SK-N-SH treated with all-trans-retinoic acid at 6 μM for 48 hours (cell line): Measurements from ENCODE around the gene GRAP2.

Experiments
- ATAC-seq: fragments of 200-7000 bp; cut with Tn5 transposase; 3 replicates; pipeline ENCODE4 v1.9.1; 2020; ENCODE audit warnings: mild to moderate bottlenecking, moderate library complexity
- ARNTL ChIP-seq: fragments of 450-650 bp; formaldehyde crosslinking; IDR thresholded peaks from 2 replicates; pipeline ENCODE4 v1.5.0; 2020; ENCODE audit warnings: low read depth, mild to moderate bottlenecking, moderate library complexity, borderline replicate concordance
- BACH2 ChIP-seq: fragments of 250-450 bp; sonication (Bioruptor Pico); IDR thresholded peaks from 2 replicates; pipeline ENCODE4 v1.9.0; 2021; ENCODE audit warnings: mild to moderate bottlenecking, borderline replicate concordance
- CSDC2 ChIP-seq: fragments of 250-450 bp; sonication (Bioruptor Pico); IDR thresholded peaks from 2 replicates; pipeline ENCODE4 v1.5.0; 2020; ENCODE audit warnings: mild to moderate bottlenecking, moderate library complexity
- ESRRG ChIP-seq: fragments of 250-450 bp; sonication (Bioruptor Pico); IDR thresholded peaks from 2 replicates; pipeline ENCODE4 v1.6.1; 2021; ENCODE audit warnings: mild to moderate bottlenecking
- GLIS3 ChIP-seq: fragments of 250-450 bp; sonication (Bioruptor Pico); IDR thresholded peaks from 2 replicates; pipeline ENCODE4 v1.5.0; 2020; ENCODE audit warnings: mild to moderate bottlenecking, moderate library complexity
- ISL1 ChIP-seq: fragments of 250-450 bp; sonication (Bioruptor Pico); IDR thresholded peaks from 2 replicates; pipeline ENCODE4 v2.1.2; 2022; ENCODE audit warnings: mild to moderate bottlenecking, moderate library complexity
- OSR1 ChIP-seq: fragments of 250-450 bp; sonication (Bioruptor Pico); IDR thresholded peaks from 2 replicates; pipeline ENCODE4 v1.8.0; 2022; ENCODE audit warnings: moderate library complexity, mild to moderate bottlenecking, inconsistent platforms
- PPARA ChIP-seq: fragments of 250-450 bp; sonication (Bioruptor Pico); IDR thresholded peaks from 2 replicates; pipeline ENCODE4 v1.5.0; 2020; ENCODE audit warnings: mild to moderate bottlenecking, borderline replicate concordance
- RARB ChIP-seq: fragments of 250-450 bp; sonication (Bioruptor Pico); IDR thresholded peaks from 2 replicates; pipeline ENCODE4 v1.8.0; 2021; ENCODE audit warnings: mild to moderate bottlenecking, moderate library complexity
- SNAI2 ChIP-seq: fragments of 250-450 bp; sonication (Bioruptor Pico); IDR thresholded peaks from 2 replicates; pipeline ENCODE4 v1.5.0; 2020; ENCODE audit warnings: mild to moderate bottlenecking, moderate library complexity
- TCF4 ChIP-seq: fragments of 250-450 bp; sonication (Bioruptor Pico); IDR thresholded peaks from 2 replicates; pipeline ENCODE4 v1.8.0; 2021; ENCODE audit warnings: mild to moderate bottlenecking, moderate library complexity, borderline replicate concordance
- TOX ChIP-seq: fragments of 250-450 bp; sonication (Bioruptor Pico); IDR thresholded peaks from 2 replicates; pipeline ENCODE4 v1.8.0; 2021; ENCODE audit warnings: mild to moderate bottlenecking, moderate library complexity, borderline replicate concordance
- ZFP3 ChIP-seq: fragments of 250-450 bp; sonication (Bioruptor Pico); IDR thresholded peaks from 2 replicates; pipeline ENCODE4 v1.5.0; 2020; ENCODE audit warnings: mild to moderate bottlenecking, moderate library complexity
- ZNF70 ChIP-seq: fragments of 450-650 bp; formaldehyde crosslinking; IDR thresholded peaks from 2 replicates; pipeline ENCODE4 v1.5.0; 2020; ENCODE audit warnings: mild to moderate bottlenecking, moderate library complexity
- ZNF8 ChIP-seq: fragments of 450-650 bp; formaldehyde crosslinking; IDR thresholded peaks from 2 replicates; pipeline ENCODE4 v1.5.0; 2020; ENCODE audit warnings: mild to moderate bottlenecking, moderate library complexity
- TF ChIP-seq, protein P1 (sequence below): fragments of 250-450 bp; sonication (Bioruptor Pico); IDR thresholded peaks from 2 replicates; pipeline ENCODE4 v1.8.0; 2021; ENCODE audit warnings: low read depth, mild to moderate bottlenecking, moderate library complexity, borderline replicate concordance
- TF ChIP-seq, protein P2 (sequence below): fragments of 250-450 bp; sonication (Bioruptor Pico); IDR thresholded peaks from 2 replicates; pipeline ENCODE4 v1.5.1; 2021; ENCODE audit warnings: mild to moderate bottlenecking, moderate library complexity
- TF ChIP-seq, protein P3 (sequence below): fragments of 250-450 bp; sonication (Bioruptor Pico); IDR thresholded peaks from 2 replicates; pipeline ENCODE4 v1.5.0; 2020; ENCODE audit warnings: mild to moderate bottlenecking, moderate library complexity
- TF ChIP-seq, protein P4 (sequence below): fragments of 250-450 bp; sonication (Bioruptor Pico); IDR thresholded peaks from 2 replicates; pipeline ENCODE4 v1.5.1; 2020; ENCODE audit warnings: low read depth, mild to moderate bottlenecking, moderate library complexity
- TF ChIP-seq, protein P5 (sequence below): fragments of 250-450 bp; sonication (Bioruptor Pico); IDR thresholded peaks from 2 replicates; pipeline ENCODE4 v1.8.0; 2020; ENCODE audit warnings: mild to moderate bottlenecking, moderate library complexity, borderline replicate concordance

Gene GRAP2

DNA sequence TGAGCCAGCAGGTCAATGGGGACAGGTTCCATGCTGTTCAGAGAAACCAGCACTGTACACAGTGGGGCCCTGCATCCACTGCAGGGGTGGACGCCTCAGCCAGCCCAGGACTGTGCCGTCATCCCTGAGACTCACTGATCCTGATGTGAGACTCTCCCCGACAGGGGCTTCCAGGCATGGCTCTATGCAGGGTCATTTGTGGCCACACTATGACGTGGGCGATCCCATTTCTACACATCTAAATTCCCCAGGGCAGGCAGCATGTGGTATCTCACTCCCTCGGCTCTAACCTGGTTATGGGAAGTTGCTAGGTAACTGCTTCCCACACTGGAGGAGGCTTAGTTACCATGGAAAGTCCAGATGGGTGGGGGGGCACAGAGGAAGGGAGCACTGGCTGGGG lies 79.7 kb downstream of the GRAP2 start:
- no peak for ATAC-seq
- TF ChIP-seq, protein P1, sequence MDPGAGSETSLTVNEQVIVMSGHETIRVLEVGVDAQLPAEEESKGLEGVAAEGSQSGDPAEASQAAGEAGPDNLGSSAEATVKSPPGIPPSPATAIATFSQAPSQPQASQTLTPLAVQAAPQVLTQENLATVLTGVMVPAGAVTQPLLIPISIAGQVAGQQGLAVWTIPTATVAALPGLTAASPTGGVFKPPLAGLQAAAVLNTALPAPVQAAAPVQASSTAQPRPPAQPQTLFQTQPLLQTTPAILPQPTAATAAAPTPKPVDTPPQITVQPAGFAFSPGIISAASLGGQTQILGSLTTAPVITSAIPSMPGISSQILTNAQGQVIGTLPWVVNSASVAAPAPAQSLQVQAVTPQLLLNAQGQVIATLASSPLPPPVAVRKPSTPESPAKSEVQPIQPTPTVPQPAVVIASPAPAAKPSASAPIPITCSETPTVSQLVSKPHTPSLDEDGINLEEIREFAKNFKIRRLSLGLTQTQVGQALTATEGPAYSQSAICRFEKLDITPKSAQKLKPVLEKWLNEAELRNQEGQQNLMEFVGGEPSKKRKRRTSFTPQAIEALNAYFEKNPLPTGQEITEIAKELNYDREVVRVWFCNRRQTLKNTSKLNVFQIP (CRISPR knock-in tag) = no peak
- no peak for TF ChIP-seq CSDC2
- TF ChIP-seq ARNTL (CRISPR knock-in tag) = no peak
- TF ChIP-seq ESRRG = no peak
- TF ChIP-seq, protein P2, sequence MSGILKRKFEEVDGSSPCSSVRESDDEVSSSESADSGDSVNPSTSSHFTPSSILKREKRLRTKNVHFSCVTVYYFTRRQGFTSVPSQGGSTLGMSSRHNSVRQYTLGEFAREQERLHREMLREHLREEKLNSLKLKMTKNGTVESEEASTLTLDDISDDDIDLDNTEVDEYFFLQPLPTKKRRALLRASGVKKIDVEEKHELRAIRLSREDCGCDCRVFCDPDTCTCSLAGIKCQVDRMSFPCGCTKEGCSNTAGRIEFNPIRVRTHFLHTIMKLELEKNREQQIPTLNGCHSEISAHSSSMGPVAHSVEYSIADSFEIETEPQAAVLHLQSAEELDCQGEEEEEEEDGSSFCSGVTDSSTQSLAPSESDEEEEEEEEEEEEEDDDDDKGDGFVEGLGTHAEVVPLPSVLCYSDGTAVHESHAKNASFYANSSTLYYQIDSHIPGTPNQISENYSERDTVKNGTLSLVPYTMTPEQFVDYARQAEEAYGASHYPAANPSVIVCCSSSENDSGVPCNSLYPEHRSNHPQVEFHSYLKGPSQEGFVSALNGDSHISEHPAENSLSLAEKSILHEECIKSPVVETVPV (CRISPR knock-in tag) = no peak
- TF ChIP-seq, protein P3, sequence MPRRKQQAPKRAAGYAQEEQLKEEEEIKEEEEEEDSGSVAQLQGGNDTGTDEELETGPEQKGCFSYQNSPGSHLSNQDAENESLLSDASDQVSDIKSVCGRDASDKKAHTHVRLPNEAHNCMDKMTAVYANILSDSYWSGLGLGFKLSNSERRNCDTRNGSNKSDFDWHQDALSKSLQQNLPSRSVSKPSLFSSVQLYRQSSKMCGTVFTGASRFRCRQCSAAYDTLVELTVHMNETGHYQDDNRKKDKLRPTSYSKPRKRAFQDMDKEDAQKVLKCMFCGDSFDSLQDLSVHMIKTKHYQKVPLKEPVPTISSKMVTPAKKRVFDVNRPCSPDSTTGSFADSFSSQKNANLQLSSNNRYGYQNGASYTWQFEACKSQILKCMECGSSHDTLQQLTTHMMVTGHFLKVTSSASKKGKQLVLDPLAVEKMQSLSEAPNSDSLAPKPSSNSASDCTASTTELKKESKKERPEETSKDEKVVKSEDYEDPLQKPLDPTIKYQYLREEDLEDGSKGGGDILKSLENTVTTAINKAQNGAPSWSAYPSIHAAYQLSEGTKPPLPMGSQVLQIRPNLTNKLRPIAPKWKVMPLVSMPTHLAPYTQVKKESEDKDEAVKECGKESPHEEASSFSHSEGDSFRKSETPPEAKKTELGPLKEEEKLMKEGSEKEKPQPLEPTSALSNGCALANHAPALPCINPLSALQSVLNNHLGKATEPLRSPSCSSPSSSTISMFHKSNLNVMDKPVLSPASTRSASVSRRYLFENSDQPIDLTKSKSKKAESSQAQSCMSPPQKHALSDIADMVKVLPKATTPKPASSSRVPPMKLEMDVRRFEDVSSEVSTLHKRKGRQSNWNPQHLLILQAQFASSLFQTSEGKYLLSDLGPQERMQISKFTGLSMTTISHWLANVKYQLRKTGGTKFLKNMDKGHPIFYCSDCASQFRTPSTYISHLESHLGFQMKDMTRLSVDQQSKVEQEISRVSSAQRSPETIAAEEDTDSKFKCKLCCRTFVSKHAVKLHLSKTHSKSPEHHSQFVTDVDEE (CRISPR knock-in tag) = no peak
- no peak for TF ChIP-seq ISL1
- no peak for TF ChIP-seq RARB (CRISPR knock-in tag)
- TF ChIP-seq SNAI2 = no peak
- no peak for TF ChIP-seq OSR1
- no peak for TF ChIP-seq GLIS3
- TF ChIP-seq, protein P4, sequence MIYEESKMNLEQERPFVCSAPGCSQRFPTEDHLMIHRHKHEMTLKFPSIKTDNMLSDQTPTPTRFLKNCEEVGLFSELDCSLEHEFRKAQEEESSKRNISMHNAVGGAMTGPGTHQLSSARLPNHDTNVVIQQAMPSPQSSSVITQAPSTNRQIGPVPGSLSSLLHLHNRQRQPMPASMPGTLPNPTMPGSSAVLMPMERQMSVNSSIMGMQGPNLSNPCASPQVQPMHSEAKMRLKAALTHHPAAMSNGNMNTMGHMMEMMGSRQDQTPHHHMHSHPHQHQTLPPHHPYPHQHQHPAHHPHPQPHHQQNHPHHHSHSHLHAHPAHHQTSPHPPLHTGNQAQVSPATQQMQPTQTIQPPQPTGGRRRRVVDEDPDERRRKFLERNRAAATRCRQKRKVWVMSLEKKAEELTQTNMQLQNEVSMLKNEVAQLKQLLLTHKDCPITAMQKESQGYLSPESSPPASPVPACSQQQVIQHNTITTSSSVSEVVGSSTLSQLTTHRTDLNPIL (CRISPR knock-in tag) = no peak
- TF ChIP-seq ZNF70 = no peak
- TF ChIP-seq, protein P5, sequence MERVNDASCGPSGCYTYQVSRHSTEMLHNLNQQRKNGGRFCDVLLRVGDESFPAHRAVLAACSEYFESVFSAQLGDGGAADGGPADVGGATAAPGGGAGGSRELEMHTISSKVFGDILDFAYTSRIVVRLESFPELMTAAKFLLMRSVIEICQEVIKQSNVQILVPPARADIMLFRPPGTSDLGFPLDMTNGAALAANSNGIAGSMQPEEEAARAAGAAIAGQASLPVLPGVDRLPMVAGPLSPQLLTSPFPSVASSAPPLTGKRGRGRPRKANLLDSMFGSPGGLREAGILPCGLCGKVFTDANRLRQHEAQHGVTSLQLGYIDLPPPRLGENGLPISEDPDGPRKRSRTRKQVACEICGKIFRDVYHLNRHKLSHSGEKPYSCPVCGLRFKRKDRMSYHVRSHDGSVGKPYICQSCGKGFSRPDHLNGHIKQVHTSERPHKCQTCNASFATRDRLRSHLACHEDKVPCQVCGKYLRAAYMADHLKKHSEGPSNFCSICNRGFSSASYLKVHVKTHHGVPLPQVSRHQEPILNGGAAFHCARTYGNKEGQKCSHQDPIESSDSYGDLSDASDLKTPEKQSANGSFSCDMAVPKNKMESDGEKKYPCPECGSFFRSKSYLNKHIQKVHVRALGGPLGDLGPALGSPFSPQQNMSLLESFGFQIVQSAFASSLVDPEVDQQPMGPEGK (CRISPR knock-in tag) = no peak
- no peak for TF ChIP-seq TOX
- no peak for TF ChIP-seq BACH2 (CRISPR knock-in tag)
- no peak for TF ChIP-seq TCF4 (CRISPR knock-in tag)
- TF ChIP-seq PPARA (CRISPR knock-in tag) = no peak
- no peak for TF ChIP-seq ZNF8 (CRISPR knock-in tag)
- no peak for TF ChIP-seq ZFP3 (CRISPR knock-in tag)

DNA sequence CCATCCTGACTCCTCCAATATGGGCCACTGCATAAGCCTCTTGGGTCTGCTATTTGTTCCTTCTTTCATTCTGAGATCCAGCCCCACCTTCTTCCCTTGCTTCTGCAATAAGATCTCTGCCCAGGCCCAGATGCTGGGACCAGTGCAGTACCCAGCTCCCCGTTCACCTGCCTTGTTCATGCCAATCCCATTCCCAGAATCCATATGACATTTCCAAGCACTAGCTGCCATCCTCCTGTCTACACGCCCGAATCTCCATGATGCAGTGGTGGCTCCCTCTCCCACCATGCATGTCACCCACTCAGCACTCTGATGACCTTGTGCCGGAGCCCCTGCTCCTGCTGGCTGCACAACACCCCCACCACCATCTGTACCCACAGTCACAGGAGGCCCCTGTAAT lies 82.5 kb downstream of the GRAP2 start:
- TF ChIP-seq ZFP3 (CRISPR knock-in tag) (no peak), ZNF70 (no peak), RARB (CRISPR knock-in tag) (no peak), ISL1 (no peak), GLIS3 (no peak), TOX (no peak), ZNF8 (CRISPR knock-in tag) (no peak), PPARA (CRISPR knock-in tag) (no peak), ESRRG (no peak)
- TF ChIP-seq, protein P2 (CRISPR knock-in tag) = no peak
- TF ChIP-seq, all 23 proteins: peak for 0
- ATAC-seq = no peak

DNA sequence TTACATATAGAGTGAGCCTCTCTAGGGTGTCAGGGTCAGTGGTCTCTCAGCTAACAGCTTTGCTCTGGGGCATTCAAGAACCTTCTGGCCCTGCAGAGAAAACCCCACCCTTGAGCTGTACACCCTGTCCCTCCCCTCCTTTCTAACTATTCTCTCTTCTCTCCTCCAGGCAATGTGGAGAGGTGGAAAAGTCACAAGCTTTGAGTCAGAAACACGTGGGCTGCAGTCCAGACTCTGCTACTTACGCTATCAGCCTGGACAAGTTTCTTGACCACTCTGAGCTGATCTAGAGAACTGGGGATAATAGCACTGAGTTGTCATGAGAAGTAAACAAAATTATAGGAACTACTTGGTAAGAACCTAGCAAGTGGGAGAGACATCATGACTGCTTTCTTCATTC lies 83.1 kb downstream of the GRAP2 start:
- no peak for TF ChIP-seq RARB (CRISPR knock-in tag)
- ATAC-seq = no peak
